WTC11 (cell line): ENCODE data around the gene YIF1B. TPM values are rescaled to one million over a fixed set of nuclear protein-coding genes. Genes with fewer than 3 reads are reported as not detected.

ENCODE experiments used
- ATAC-seq: fragments of 200-7000 bp; cut with Tn5 transposase; 2 replicates; pipeline ENCODE4 v1.10.0; 2021; ENCODE audit warnings: mild to moderate bottlenecking, moderate library complexity
- CTCF ChIA-PET: fragments of 300-600 bp; sonication (Branson Sonifier 250); formaldehyde crosslinking; loops from one replicate; lab custom pipeline; 2021; ENCODE audit warnings: antibody characterized with exemption; lab: Charles Lee
- POLR2A ChIA-PET: fragments of 350-600 bp; sonication (Branson Sonifier 250); formaldehyde crosslinking; loops from one replicate; lab custom pipeline; 2021; ENCODE audit warnings: antibody characterized with exemption; lab: Charles Lee
- DNase-seq: peaks from one replicate; pipeline ENCODE4 v3.0.0; 2021; ENCODE audit warnings: low spot score
- H3K27ac Mint-ChIP-seq: 2 replicates; pipeline ENCODE4 v1.8.0; 2021; ENCODE audit warnings: mixed read lengths
- H3K27me3 Mint-ChIP-seq: 2 replicates; pipeline ENCODE4 v1.8.0; 2021; ENCODE audit warnings: low read depth, mild to moderate bottlenecking, moderate library complexity, mixed read lengths
- H3K36me3 Mint-ChIP-seq: 2 replicates; pipeline ENCODE4 v1.8.0; 2021; ENCODE audit warnings: mixed read lengths
- H3K4me1 Mint-ChIP-seq: 2 replicates; pipeline ENCODE4 v1.8.0; 2022; ENCODE audit warnings: mixed read lengths
- H3K4me3 Mint-ChIP-seq: 2 replicates; pipeline ENCODE4 v1.8.0; 2021; ENCODE audit warnings: mild to moderate bottlenecking, moderate library complexity, mixed read lengths
- H3K9me3 Mint-ChIP-seq: 2 replicates; pipeline ENCODE4 v1.8.0; 2021; ENCODE audit warnings: mixed read lengths
- AR ChIP-seq: fragments of 250-450 bp; sonication (Bioruptor Pico); IDR thresholded peaks from 2 replicates; pipeline ENCODE4 v1.9.0; 2021; ENCODE audit warnings: mild to moderate bottlenecking
- ATF1 ChIP-seq: sonication (generic); formaldehyde crosslinking; IDR thresholded peaks from 2 replicates; pipeline ENCODE4 v1.8.1; 2023; ENCODE audit warnings: mild to moderate bottlenecking, moderate library complexity, missing genetic modification reagents
- ATF3 ChIP-seq: sonication (generic); formaldehyde crosslinking; conservative IDR thresholded peaks from 2 replicates; pipeline ENCODE4 v1.8.1; 2022; ENCODE audit warnings: mild to moderate bottlenecking, missing genetic modification reagents
- E2F1 ChIP-seq: sonication (generic); formaldehyde crosslinking; IDR thresholded peaks from 2 replicates; pipeline ENCODE4 v1.8.0; 2022; ENCODE audit warnings: mild to moderate bottlenecking, missing genetic modification reagents
- E2F5 ChIP-seq: sonication (generic); formaldehyde crosslinking; IDR thresholded peaks from 2 replicates; pipeline ENCODE4 v1.8.1; 2022; ENCODE audit warnings: mild to moderate bottlenecking, moderate library complexity, missing genetic modification reagents
- ERG ChIP-seq: fragments of 250-450 bp; sonication (Bioruptor Pico); IDR thresholded peaks from 2 replicates; pipeline ENCODE4 v1.8.0; 2021; ENCODE audit warnings: mild to moderate bottlenecking
- ESRRA ChIP-seq: sonication (generic); formaldehyde crosslinking; IDR thresholded peaks from 2 replicates; pipeline ENCODE4 v1.8.1; 2022; ENCODE audit warnings: mild to moderate bottlenecking, missing genetic modification reagents, borderline replicate concordance
- FOXP1 ChIP-seq: sonication (generic); formaldehyde crosslinking; IDR thresholded peaks from 2 replicates; pipeline ENCODE4 v1.8.0; 2022; ENCODE audit warnings: missing genetic modification reagents, mild to moderate bottlenecking, moderate library complexity, borderline replicate concordance
- HMGXB4 ChIP-seq: sonication (generic); formaldehyde crosslinking; IDR thresholded peaks from 2 replicates; pipeline ENCODE4 v1.8.1; 2023; ENCODE audit warnings: mild to moderate bottlenecking, moderate library complexity, missing genetic modification reagents
- NFE2L1 ChIP-seq: sonication (generic); formaldehyde crosslinking; IDR thresholded peaks from 2 replicates; pipeline ENCODE4 v1.8.1; 2023; ENCODE audit warnings: missing genetic modification reagents
- PRDM15 ChIP-seq: sonication (generic); formaldehyde crosslinking; IDR thresholded peaks from 2 replicates; pipeline ENCODE4 v1.8.0; 2022; ENCODE audit warnings: missing genetic modification reagents
- SMAD3 ChIP-seq: sonication (generic); formaldehyde crosslinking; IDR thresholded peaks from 2 replicates; pipeline ENCODE4 v1.8.0; 2022; ENCODE audit warnings: missing genetic modification reagents, mild to moderate bottlenecking, borderline replicate concordance
- ZBTB21 ChIP-seq: sonication (generic); formaldehyde crosslinking; IDR thresholded peaks from 2 replicates; pipeline ENCODE4 v1.8.1; 2023; ENCODE audit warnings: mild to moderate bottlenecking, missing genetic modification reagents, borderline replicate concordance
- ZNF281 ChIP-seq: sonication (generic); formaldehyde crosslinking; IDR thresholded peaks from 2 replicates; pipeline ENCODE4 v1.8.0; 2023; ENCODE audit warnings: mild to moderate bottlenecking, missing genetic modification reagents
- ZNF416 ChIP-seq: fragments of 250-450 bp; sonication (Bioruptor Pico); IDR thresholded peaks from 2 replicates; pipeline ENCODE4 v1.9.0; 2021; ENCODE audit warnings: mild to moderate bottlenecking, inconsistent platforms
- total RNA-seq: library from RNA; stranded (reverse); gene quantifications from 3 replicates; pipeline ENCODE4 v1.2.3, GENCODE V29; 2021

Gene YIF1B
- total RNA-seq, 1 experiment from 2014 or later: 83.3 TPM

GRCh38 chr19:38293281-38293680 lies 22.5 kb downstream of the YIF1B start (continued):
- TF ChIP-seq ZNF281 (CRISPR knock-in tag) (no peak), HMGXB4 (CRISPR knock-in tag) (no peak), E2F1 (CRISPR knock-in tag) (no peak), PRDM15 (CRISPR knock-in tag) (no peak), FOXP1 (CRISPR knock-in tag) (no peak)

- H3K4me3 Mint-ChIP-seq: no peak overlapping the region
- no peak for DNase-seq
- peaks cover 2% of the 10 kb centered on the region; the same call in 1 of the 2 replicates for H3K9me3 Mint-ChIP-seq
- CTCF ChIA-PET: no interaction called here
- no peaks in the 10 kb centered on the region for H3K27me3 Mint-ChIP-seq
- TF ChIP-seq ZBTB21 (no peak), E2F1 (CRISPR knock-in tag) (no peak), NFE2L1 (CRISPR knock-in tag) (no peak)
- TF ChIP-seq, all 79 proteins: peak for 0
- H3K36me3 Mint-ChIP-seq: peaks cover 40% of the 10 kb centered on the region
- H3K27ac Mint-ChIP-seq: no peak overlapping the region
- no peak for ATAC-seq
- H3K4me1 Mint-ChIP-seq: peaks cover 6% of the 10 kb centered on the region; the same call in 1 of the 2 replicates
- POLR2A ChIA-PET: interaction anchor here (0.6 kb wide), 1 partner anchor 66 kb away, joined by 4 read pairs; no protein-coding TSS in a partner anchor
These were observed 23.9 kb downstream of the YIF1B start for GRCh38 chr19:38291855-38292254.

GRCh38 chr19:38290631-38291147 lies 25.1 kb downstream of the YIF1B start:
- Mint-ChIP-seq H3K4me1 (peaks cover under 1% of the 10 kb centered on the region; the same call in 1 of the 2 replicates), H3K9me3 (no peaks in the 10 kb centered on the region), H3K4me3 (no peak overlapping the region), H3K27ac (peak overlapping the region; percentile 69; the same call in 1 of the 2 replicates), H3K36me3 (peaks cover 49% of the 10 kb centered on the region), H3K27me3 (no peaks in the 10 kb centered on the region)
- POLR2A ChIA-PET: no interaction called here
- ATAC-seq (no peak), DNase-seq (no peak)
- CTCF ChIA-PET: interaction anchor here (1.1 kb wide), 1 partner anchor 47 kb away, joined by 3 read pairs; no protein-coding TSS in a partner anchor
- TF ChIP-seq ATF1 (CRISPR knock-in tag): no peak
- no peak for TF ChIP-seq AR (CRISPR knock-in tag)
- TF ChIP-seq ATF3 (CRISPR knock-in tag): no peak
- no peak for TF ChIP-seq ZNF416 (CRISPR knock-in tag)
- TF ChIP-seq SMAD3 (CRISPR knock-in tag): no peak
- TF ChIP-seq ERG (CRISPR knock-in tag): no peak
- TF ChIP-seq E2F5 (CRISPR knock-in tag): no peak
- no peak for TF ChIP-seq ESRRA (CRISPR knock-in tag)
